ENCODE data around the gene PARD3.

- no peak for TF ChIP-seq EZH2 (IDR thresholded peaks at IDR 0.05; ENCODE audit: borderline replicate concordance)
- TF ChIP-seq, protein P1, sequence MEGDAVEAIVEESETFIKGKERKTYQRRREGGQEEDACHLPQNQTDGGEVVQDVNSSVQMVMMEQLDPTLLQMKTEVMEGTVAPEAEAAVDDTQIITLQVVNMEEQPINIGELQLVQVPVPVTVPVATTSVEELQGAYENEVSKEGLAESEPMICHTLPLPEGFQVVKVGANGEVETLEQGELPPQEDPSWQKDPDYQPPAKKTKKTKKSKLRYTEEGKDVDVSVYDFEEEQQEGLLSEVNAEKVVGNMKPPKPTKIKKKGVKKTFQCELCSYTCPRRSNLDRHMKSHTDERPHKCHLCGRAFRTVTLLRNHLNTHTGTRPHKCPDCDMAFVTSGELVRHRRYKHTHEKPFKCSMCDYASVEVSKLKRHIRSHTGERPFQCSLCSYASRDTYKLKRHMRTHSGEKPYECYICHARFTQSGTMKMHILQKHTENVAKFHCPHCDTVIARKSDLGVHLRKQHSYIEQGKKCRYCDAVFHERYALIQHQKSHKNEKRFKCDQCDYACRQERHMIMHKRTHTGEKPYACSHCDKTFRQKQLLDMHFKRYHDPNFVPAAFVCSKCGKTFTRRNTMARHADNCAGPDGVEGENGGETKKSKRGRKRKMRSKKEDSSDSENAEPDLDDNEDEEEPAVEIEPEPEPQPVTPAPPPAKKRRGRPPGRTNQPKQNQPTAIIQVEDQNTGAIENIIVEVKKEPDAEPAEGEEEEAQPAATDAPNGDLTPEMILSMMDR (IDR thresholded peaks at IDR 0.05; ENCODE audit: poor library complexity): no peak
These were observed 23.1 kb downstream of the PARD3 start for GRCh38 chr10:34791947-34792346.
